Globus pallidus (tissue), 1 donor: ENCODE data around the gene LONP2.
"Not testable (repeated sequence)": the region's sequence is repeated elsewhere in the genome, so short reads cannot be mapped to it uniquely, and the experiment has no call there.

ENCODE experiments used
- DNase-seq: peaks from one replicate; pipeline ENCODE4 v3.0.0-alpha.2; 2015; ENCODE audit warnings: low spot score

LONP2 gene

DNA sequence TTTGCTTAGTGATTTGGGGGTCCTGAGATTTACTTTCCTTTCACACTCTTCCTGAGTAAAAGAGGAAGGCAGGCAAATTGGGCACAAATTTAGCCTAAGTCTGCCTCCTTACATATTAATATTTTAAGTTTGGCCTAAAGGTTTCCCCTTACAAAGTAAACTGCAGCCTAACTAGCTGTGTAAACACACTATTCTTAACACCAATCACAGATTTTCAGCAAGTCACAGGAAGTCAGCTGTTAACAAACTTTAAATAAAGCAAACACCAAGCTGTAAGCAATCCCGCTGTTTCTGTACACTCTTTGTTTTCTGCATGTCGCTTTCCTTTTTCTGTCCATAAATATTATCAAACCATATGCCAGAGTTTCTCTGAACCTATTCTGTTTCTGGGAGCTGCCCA, 48.4 kb downstream of the LONP2 start:
- no peak for DNase-seq

DNA sequence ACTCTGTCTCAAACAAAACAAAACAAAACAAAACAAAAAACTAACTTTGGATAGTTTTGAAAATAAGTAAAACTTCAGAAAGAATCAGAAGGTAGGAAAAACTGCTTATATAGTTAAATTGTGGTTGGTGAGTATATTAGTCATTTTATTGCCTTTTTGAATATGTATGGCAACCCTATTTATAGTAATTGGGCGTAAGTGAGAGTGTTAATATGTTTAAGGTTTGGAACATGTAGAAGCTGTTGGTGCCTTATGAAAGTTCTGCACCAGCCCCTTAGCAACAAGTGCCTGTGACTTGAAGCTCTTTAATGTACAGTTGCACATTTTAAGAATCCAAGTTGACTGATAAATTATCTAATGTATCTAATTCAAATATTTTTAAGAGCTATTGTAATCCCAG, 50.6 kb downstream of the LONP2 start:
- DNase-seq = no peak

GRCh38 chr16:48295488-48296281, 51.6 kb downstream of the LONP2 start:
- DNase-seq = no peak

- DNase-seq = no peak
Measured at GRCh38 chr16:48299471-48299870, 55.4 kb downstream of the LONP2 start.

- DNase-seq = no peak
Measured at GRCh38 chr16:48300391-48300856, 56.3 kb downstream of the LONP2 start.

DNA sequence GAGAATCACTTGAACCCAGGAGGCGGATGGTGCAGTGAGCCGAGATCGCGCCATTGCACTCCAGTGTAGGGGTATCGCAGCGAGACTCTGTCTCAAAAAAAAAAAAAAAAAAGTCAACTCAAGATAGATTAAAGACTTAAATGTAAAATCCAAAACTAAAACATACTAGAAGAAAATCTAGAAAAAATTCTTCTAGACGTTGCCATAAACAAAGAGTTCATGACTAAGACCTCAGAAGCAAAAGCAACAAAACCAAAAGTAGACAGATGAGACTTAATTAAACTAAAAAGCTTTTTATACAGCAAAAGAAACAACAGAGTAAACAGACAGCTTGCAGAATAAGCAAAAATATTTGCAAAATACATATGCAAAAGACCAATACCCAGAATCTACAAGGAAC, 64.4 kb downstream of the LONP2 start:
- no peak for DNase-seq

- DNase-seq = no peak
Measured at GRCh38 chr16:48310908-48311641, 67.0 kb downstream of the LONP2 start.

DNA sequence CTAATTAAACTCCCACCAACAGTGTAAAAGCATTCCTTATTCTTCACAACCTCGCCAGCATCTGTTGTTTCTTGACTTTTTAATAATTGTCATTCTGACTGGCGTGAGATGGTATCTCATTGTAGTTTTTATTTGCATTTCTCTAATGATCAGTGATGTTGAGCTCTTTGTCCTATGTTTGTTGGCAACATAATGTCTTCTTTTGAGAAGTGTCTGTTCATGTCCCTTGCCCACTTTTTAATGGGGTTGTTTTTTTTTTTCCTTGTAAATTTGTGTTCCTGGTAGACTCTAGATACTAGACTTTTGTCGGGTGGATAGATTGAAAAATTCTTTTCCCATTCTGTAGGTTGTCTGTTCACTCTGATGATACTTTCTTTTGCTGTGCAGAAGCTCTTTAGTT, 69.8 kb downstream of the LONP2 start:
- DNase-seq = not testable (repeated sequence)

DNA sequence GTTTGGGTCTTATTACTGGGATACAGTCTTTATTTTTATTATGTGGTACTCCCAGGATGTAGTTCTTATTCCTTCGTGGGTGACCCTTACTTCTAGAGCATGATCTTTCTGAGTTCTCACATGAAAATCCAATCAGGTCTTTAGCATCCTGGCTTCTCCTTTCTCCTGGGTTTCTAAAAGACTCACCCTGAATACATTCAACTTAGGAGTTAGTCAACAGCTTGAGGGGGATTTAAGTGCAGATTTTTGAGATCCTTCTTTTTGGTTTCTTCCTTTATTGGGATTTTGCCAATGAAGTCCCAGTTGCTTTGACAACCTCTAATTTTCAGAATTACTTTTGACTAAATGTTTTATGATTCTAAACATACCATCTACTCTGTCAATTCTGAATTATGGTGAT, 72.9 kb downstream of the LONP2 start:
- no peak for DNase-seq

GRCh38 chr16:48317614-48318315, 73.7 kb downstream of the LONP2 start:
- DNase-seq = peak; percentile 21

DNA sequence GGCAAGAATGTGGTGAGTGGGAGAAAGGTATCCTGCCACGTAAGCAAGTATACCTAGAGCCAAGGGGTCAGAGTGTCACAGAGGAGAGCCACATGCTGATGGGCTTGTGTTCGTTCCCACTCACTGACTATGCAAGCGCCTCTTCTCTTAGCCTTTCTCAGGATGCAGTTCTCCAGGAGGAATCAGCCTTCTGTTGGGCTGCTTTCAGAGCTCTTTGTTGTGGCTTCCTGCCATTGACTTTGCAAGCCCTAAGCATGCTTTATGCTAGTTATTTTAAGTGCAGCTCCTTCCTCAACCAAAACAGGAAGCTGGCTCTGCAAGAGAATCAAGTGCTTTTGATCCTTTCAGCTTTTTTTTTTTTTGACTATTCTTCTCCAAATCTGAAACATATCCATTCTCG, 74.5 kb downstream of the LONP2 start:
- DNase-seq = peak; percentile 68

GRCh38 chr16:48321317-48322036, 77.4 kb downstream of the LONP2 start:
- no peak for DNase-seq

- DNase-seq = no peak
Measured at GRCh38 chr16:48323783-48324775, 80.0 kb downstream of the LONP2 start.

DNA sequence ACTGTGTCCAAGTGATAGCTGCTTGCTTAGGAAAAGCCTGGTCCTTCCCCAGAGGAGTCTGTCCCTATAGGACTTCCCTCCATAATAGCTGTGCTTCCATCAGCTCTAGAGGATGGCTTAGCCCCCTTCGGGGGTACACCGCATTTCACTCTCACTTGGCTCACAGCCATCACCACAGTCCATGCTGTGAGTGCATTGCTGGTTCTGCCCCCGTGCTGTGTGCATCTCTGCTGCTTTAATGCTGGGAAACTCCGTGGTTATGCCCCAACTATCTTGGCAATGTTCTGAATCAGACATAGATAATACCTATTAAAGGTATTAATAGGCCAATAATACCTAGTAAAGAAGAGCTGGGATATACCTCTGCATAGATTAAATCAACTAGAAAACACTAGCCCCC, 82.8 kb downstream of the LONP2 start:
- no peak for DNase-seq

- no peak for DNase-seq
Measured at GRCh38 chr16:48329138-48329537, 85.0 kb downstream of the LONP2 start.

GRCh38 chr16:48330189-48330840, 86.2 kb downstream of the LONP2 start:
- no peak for DNase-seq

DNA sequence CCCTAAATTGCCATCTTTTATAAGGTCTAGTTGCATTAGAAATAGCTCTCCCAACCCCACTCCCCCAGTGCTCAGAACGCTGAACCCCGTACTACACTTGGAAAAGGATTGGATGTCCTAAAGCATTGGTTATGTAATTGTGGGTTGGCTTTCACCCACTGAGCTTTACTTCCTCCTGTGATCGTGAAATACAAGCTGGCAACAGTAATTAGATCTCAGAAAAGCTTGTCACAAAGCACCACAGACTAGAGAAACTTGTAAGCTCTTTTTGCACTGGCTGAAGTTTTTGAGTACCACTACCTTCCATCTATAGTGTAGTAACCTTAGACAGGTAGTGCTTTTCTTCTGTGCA, 86.7 kb downstream of the LONP2 start:
- DNase-seq = peak; percentile 48

- DNase-seq = no peak
Measured at GRCh38 chr16:48332978-48333377, 88.9 kb downstream of the LONP2 start.

- no peak for DNase-seq
Measured at GRCh38 chr16:48334325-48334724, 90.2 kb downstream of the LONP2 start.

GRCh38 chr16:48335961-48336360, 91.9 kb downstream of the LONP2 start:
- no peak for DNase-seq
